ENCODE data around the gene ABHD10. TPM values are rescaled to one million over a fixed set of nuclear protein-coding genes. Genes with fewer than 3 reads are reported as not detected.
A peak's percentile ranks its signal among the peaks of the same experiment; 100 is the strongest.

ABHD10 gene
- polyA plus RNA-seq, 1 experiment, result 12.6 TPM

DNA sequence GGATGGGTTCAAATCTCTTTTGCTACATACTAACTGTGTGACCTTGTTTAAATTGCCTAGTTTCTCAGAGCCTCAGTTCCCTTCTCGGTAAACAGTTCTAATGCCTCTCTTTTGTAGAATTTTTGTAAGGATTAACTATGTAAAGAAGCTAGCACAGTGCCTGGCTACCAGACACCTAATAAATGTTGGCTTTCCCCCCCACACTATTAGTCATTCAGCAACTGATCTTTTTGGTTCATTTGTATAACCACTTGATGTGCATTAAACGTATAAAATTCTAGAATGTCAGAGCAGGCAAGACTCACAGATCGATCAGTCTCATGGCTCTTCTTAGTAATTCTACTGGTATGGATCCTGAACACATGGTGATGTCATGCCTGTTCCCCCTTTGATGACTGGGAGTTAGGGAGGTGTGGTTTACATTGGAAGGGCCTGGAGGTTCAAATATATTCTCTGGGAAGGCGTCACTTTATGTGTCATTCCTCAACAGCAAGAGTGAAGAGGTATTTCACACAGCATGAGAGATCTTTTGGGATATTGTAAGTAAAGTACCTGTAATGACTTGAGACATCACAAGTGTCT is 26.4 kb downstream of the ABHD10 start:
- POLR2A ChIA-PET, result no interaction called here
- CTCF ChIA-PET, result interaction anchor here (2.0 to 9.7 kb wide), 3 partner anchors 8 to 18 kb away, joined by 5 to 82 read pairs (median 15); no protein-coding TSS in a partner anchor
- DNase-seq (ENCODE audit: low read depth), result no peak
- no peaks in the 10 kb centered on the region for H3K27me3 ChIP-seq (ENCODE audit: control insufficient read depth, insufficient read depth, low read length)
- TF ChIP-seq, protein P1, sequence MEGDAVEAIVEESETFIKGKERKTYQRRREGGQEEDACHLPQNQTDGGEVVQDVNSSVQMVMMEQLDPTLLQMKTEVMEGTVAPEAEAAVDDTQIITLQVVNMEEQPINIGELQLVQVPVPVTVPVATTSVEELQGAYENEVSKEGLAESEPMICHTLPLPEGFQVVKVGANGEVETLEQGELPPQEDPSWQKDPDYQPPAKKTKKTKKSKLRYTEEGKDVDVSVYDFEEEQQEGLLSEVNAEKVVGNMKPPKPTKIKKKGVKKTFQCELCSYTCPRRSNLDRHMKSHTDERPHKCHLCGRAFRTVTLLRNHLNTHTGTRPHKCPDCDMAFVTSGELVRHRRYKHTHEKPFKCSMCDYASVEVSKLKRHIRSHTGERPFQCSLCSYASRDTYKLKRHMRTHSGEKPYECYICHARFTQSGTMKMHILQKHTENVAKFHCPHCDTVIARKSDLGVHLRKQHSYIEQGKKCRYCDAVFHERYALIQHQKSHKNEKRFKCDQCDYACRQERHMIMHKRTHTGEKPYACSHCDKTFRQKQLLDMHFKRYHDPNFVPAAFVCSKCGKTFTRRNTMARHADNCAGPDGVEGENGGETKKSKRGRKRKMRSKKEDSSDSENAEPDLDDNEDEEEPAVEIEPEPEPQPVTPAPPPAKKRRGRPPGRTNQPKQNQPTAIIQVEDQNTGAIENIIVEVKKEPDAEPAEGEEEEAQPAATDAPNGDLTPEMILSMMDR (IDR thresholded peaks at IDR 0.05; ENCODE audit: insufficient read depth, low read depth, low read length), result no peak
- no peak overlapping the region for H3K4me3 ChIP-seq (ENCODE audit: low read depth, low read length)
- H3K36me3 ChIP-seq (ENCODE audit: control insufficient read depth, insufficient read depth, low read length), result no peaks in the 10 kb centered on the region

DNA sequence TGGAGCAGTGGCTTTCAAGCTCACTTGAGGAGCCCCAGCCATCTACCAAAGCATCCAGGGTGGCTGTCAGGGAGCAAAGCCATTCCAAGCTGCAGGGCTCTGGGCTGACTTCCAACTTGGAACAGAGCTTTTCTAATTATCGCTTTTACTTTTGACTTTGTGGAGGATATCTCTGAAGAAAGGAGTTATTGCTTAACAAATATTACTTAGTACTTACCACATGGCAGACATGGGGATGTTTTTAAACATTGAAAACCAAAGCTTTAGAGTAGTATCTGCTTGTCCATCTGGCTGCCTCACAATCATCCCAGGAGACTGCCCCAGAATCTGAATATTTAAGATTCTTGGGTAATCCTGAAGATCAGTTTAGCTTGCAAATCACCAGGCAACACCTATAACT is 28.8 kb downstream of the ABHD10 start:
- Histone ChIP-seq H3K4me3 (ENCODE audit: low read depth, low read length) (no peak overlapping the region), H3K36me3 (ENCODE audit: control insufficient read depth, insufficient read depth, low read length) (no peaks in the 10 kb centered on the region), H3K27me3 (ENCODE audit: control insufficient read depth, insufficient read depth, low read length) (no peaks in the 10 kb centered on the region)
- TF ChIP-seq, protein P1 (IDR thresholded peaks at IDR 0.05; ENCODE audit: insufficient read depth, low read depth, low read length), result no peak
- DNase-seq (ENCODE audit: low read depth), result peak; percentile 31
- ChIA-PET CTCF (interaction anchor here (0.7 to 2.9 kb wide), 9 partner anchors 12 to 339 kb away, joined by 3 to 21 read pairs (median 3); partner anchors contain the start of gene TMPRSS7), POLR2A (no interaction called here)

DNA sequence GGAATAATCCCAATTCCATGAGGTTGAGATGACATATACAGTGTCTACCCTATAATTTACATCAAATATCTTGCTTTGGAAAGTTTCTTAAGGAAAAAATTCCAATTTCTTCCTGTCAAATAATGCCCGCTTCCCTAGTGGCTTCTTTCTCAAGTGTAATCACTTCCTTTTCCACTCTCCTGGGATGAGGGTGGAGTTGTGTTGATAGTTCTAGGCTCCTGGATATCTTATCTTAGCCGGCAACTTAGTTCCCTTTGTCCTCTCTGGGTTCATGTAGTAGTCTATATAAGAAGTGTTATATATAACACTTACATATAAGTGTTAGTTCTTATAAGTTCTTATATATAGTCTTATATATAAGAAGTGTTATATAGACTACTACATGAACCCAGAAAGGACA is 30.8 kb downstream of the ABHD10 start:
- Histone ChIP-seq H3K4me3 (ENCODE audit: low read depth, low read length) (no peak overlapping the region), H3K27me3 (ENCODE audit: control insufficient read depth, insufficient read depth, low read length) (no peaks in the 10 kb centered on the region), H3K36me3 (ENCODE audit: control insufficient read depth, insufficient read depth, low read length) (no peaks in the 10 kb centered on the region)
- ChIA-PET CTCF (interaction anchor here (8.5 kb wide), 1 partner anchor 15 kb away, joined by 203 read pairs; the partner anchor contains the start of gene TAGLN3), POLR2A (no interaction called here)
- no peak for DNase-seq (ENCODE audit: low read depth)
- TF ChIP-seq, protein P1 (IDR thresholded peaks at IDR 0.05; ENCODE audit: insufficient read depth, low read depth, low read length), result no peak

DNA sequence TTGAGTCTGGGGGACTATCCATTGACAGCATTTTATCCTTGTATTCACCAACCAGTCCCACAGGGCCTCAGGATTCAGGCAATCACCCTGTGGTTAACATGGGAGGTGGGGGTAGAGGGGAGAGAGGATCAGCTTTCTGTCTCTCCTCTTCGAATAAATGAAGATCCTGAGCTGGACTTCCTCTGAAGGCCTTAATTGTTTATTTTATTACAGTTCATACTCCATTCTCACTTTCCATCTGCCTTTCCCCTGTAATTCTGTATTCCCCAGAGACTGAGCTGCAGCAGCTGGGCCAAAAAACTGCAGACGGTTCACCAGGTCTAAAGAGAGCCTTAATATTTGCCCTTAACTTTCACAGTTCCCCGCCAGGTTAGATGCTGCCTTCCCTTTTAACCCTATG is 31.8 kb downstream of the ABHD10 start:
- POLR2A ChIA-PET, result no interaction called here
- DNase-seq (ENCODE audit: low read depth), result no peak

DNA sequence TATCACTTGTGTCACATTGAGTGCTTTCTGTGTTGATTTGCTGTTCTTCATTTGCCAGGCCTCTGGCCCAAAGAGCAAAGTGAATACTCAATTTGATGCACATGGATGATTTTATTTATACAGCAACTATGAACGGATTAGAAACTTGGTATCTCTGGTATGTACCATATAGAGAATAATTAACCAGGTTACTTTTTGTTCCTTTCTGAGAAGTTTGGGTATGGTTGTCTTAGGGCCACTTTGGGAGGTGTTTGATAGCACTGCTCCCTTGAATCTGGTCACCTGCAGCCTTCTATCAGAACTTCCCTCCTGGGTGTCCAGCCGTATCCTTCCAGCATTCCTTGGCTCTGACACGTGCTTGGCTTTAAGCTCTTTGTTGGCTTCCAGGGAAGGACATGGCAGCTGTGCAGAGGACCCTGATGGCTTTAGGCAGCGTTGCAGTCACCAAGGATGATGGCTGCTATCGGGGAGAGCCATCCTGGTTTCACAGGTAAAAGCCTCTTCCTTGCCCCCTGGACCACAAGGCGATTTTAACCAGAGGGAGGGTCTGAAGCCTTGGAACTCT is 32.6 kb downstream of the ABHD10 start:
- no peaks in the 10 kb centered on the region for H3K36me3 ChIP-seq (ENCODE audit: control insufficient read depth, insufficient read depth, low read length)
- ChIA-PET CTCF (interaction anchor here (1.3 to 8.5 kb wide), 2 partner anchors 17 to 342 kb away, joined by 3 to 203 read pairs; partner anchors contain the start of gene TAGLN3), POLR2A (no interaction called here)
- no peak overlapping the region for H3K4me3 ChIP-seq (ENCODE audit: low read depth, low read length)
- no peak for DNase-seq (ENCODE audit: low read depth)
- H3K27me3 ChIP-seq (ENCODE audit: control insufficient read depth, insufficient read depth, low read length), result no peaks in the 10 kb centered on the region
- TF ChIP-seq, protein P1 (IDR thresholded peaks at IDR 0.05; ENCODE audit: insufficient read depth, low read depth, low read length), result no peak

More for the DNA sequence above, 31.8 kb downstream of the ABHD10 start:
- H3K27me3 ChIP-seq (ENCODE audit: control insufficient read depth, insufficient read depth, low read length), result no peaks in the 10 kb centered on the region
- CTCF ChIA-PET, result interaction anchor here (1.3 to 8.5 kb wide), 2 partner anchors 16 to 342 kb away, joined by 3 to 203 read pairs; partner anchors contain the start of gene TAGLN3
- no peak overlapping the region for H3K4me3 ChIP-seq (ENCODE audit: low read depth, low read length)
- TF ChIP-seq, protein P1 (IDR thresholded peaks at IDR 0.05; ENCODE audit: insufficient read depth, low read depth, low read length), result no peak
- no peaks in the 10 kb centered on the region for H3K36me3 ChIP-seq (ENCODE audit: control insufficient read depth, insufficient read depth, low read length)
